SK-N-SH (cell line): ENCODE data around the gene TAB2. TPM values are rescaled to one million over a fixed set of nuclear protein-coding genes. Genes with fewer than 3 reads are reported as not detected.

ENCODE experiments used
- CTCF ChIA-PET: fragments of 300-600, 350-600 bp; formaldehyde crosslinking; extraction: SDS; loops from one replicate; lab custom pipeline; 2021; lab: Yijun Ruan, JAX
- POLR2A ChIA-PET: fragments of 350-600 bp; sonication (Branson Sonifier 250); formaldehyde crosslinking; extraction: SDS; loops from one replicate; lab custom pipeline; 2020; ENCODE audit warnings: antibody characterized with exemption, inconsistent platforms; lab: Yijun Ruan, JAX
- DNase-seq: peaks from one replicate; pipeline ENCODE4 v3.0.0; 2012
- H2AFZ ChIP-seq: fragments of 200-600 bp; sonication (generic); 2 replicates; pipeline ENCODE4 v1.8.1; 2016; ENCODE audit warnings: antibody characterized with exemption, mild to moderate bottlenecking, low read depth
- H3F3A ChIP-seq: fragments of 200-600 bp; sonication (generic); replicated peaks from 2 replicates; pipeline ENCODE3; 2016; ENCODE audit warnings: antibody characterized with exemption, mild to moderate bottlenecking; ENCODE audit not compliant: insufficient read depth
- H3K27ac ChIP-seq, 2 experiments: fragments of 200-500 bp in 1 of 2; fragments of 200-600 bp in 1 of 2; sonication (Bioruptor generic) in 1 of 2; sonication (generic), shearing (Covaris generic) in 1 of 2; 2 replicates each; pipeline versions ENCODE4 v1.5.1 to v1.6.1; 2014 to 2016; ENCODE audit warnings: low read depth in 2 of 2, inconsistent platforms in 1 of 2, low read length in 1 of 2, mild to moderate bottlenecking in 1 of 2, mixed read lengths in 1 of 2
- H3K27me3 ChIP-seq: fragments of 200-600 bp; sonication (generic), shearing (Covaris generic); 2 replicates; pipeline ENCODE4 v1.6.1; 2016; ENCODE audit warnings: mixed run types; ENCODE audit not compliant: insufficient read depth
- H3K36me3 ChIP-seq, 2 experiments: fragments of 200-500 bp in 1 of 2; fragments of 200-600 bp in 1 of 2; sonication (Bioruptor generic) in 1 of 2; sonication (generic) in 1 of 2; replicated peaks in 1 of 2; 2 replicates each; pipeline versions ENCODE3 to v1.5.1; 2014 to 2016; ENCODE audit warnings: low read length in 1 of 2, mild to moderate bottlenecking in 1 of 2; ENCODE audit not compliant: insufficient read depth in 2 of 2, control insufficient read depth in 1 of 2
- H3K4me1 ChIP-seq, 2 experiments: fragments of 200-500 bp in 1 of 2; fragments of 200-600 bp in 1 of 2; sonication (Bioruptor generic) in 1 of 2; sonication (generic), shearing (Covaris generic) in 1 of 2; 2 replicates each; pipeline versions ENCODE4 v1.5.1 to v1.6.1; 2014 to 2016; ENCODE audit warnings: low read depth in 1 of 2, low read length in 1 of 2, mixed run types in 1 of 2; ENCODE audit not compliant: insufficient read depth in 2 of 2, control insufficient read depth in 1 of 2
- H3K4me2 ChIP-seq: fragments of 200-600 bp; sonication (generic), shearing (Covaris generic); 2 replicates; pipeline ENCODE4 v1.6.1; 2017; ENCODE audit warnings: mixed run types
- H3K4me3 ChIP-seq, 2 experiments: fragments of 200-500 bp in 1 of 2; fragments of 200-600 bp in 1 of 2; sonication (Bioruptor generic) in 1 of 2; sonication (generic), shearing (Covaris generic) in 1 of 2; 2 replicates each; pipeline versions ENCODE4 v1.5.1 to v1.8.1; 2014 to 2016; ENCODE audit warnings: low read depth in 2 of 2, inconsistent platforms in 1 of 2, low read length in 1 of 2, mild to moderate bottlenecking in 1 of 2, mixed read lengths in 1 of 2, moderate library complexity in 1 of 2
- H3K79me2 ChIP-seq: fragments of 200-600 bp; sonication (generic); 2 replicates; pipeline ENCODE4 v1.8.1; 2017; ENCODE audit warnings: mild to moderate bottlenecking; ENCODE audit not compliant: insufficient read depth
- H3K9ac ChIP-seq: fragments of 200-600 bp; sonication (generic); 2 replicates; pipeline ENCODE4 v1.6.1; 2017; ENCODE audit warnings: mixed run types
- H3K9me2 ChIP-seq: fragments of 200-600 bp; sonication (generic); 2 replicates; pipeline ENCODE4 v1.6.1; 2017; ENCODE audit warnings: mixed run types
- H3K9me3 ChIP-seq: fragments of 200-600 bp; sonication (generic); 2 replicates; pipeline ENCODE4 v1.6.1; 2017; ENCODE audit warnings: mixed run types, mild to moderate bottlenecking, moderate library complexity
- H4K20me1 ChIP-seq: fragments of 200-600 bp; sonication (generic); 2 replicates; pipeline ENCODE4 v1.6.1; 2017; ENCODE audit warnings: mild to moderate bottlenecking, mixed run types; ENCODE audit not compliant: insufficient read depth
- FOXJ3 ChIP-seq: sonication (generic); formaldehyde crosslinking; IDR thresholded peaks from 2 replicates; pipeline ENCODE4 v1.5.1; 2020; ENCODE audit warnings: mild to moderate bottlenecking, missing genetic modification reagents
- GABPA ChIP-seq: IDR thresholded peaks from 2 replicates; pipeline ENCODE4 v1.4.0; 2012; ENCODE audit warnings: low read depth, mild to moderate bottlenecking
- MAX ChIP-seq: IDR thresholded peaks from 2 replicates; pipeline ENCODE4 v1.4.0; 2012; ENCODE audit warnings: low read depth
- MEF2A ChIP-seq: IDR thresholded peaks from 2 replicates; pipeline ENCODE4 v1.4.0; 2012; ENCODE audit warnings: low read depth, borderline replicate concordance
- MXI1 ChIP-seq: IDR thresholded peaks from 2 replicates; pipeline ENCODE4 v1.6.1; 2012; ENCODE audit warnings: mild to moderate bottlenecking, low read depth, low read length, improper control_type of control experiment
- NRF1 ChIP-seq: IDR thresholded peaks from 2 replicates; pipeline ENCODE4 v1.6.1; 2012; ENCODE audit warnings: low read depth, mild to moderate bottlenecking, low read length
- PBX3 ChIP-seq: IDR thresholded peaks from 2 replicates; pipeline ENCODE4; 2012
- RAD21 ChIP-seq: IDR thresholded peaks from 2 replicates; pipeline ENCODE4 v1.6.1; 2012; ENCODE audit warnings: mild to moderate bottlenecking, low read length
- RFX5 ChIP-seq: IDR thresholded peaks from 2 replicates; pipeline ENCODE4 v1.6.1; 2012; ENCODE audit warnings: mild to moderate bottlenecking, improper control_type of control experiment, low read length
- SIN3A ChIP-seq: IDR thresholded peaks from 2 replicates; pipeline ENCODE4 v1.6.1; 2012; ENCODE audit warnings: low read depth, mild to moderate bottlenecking, low read length, moderate library complexity, borderline replicate concordance
- SMC3 ChIP-seq: IDR thresholded peaks from 2 replicates; pipeline ENCODE4 v1.6.1; 2012; ENCODE audit warnings: low read depth, low read length, improper control_type of control experiment
- TCF12 ChIP-seq: IDR thresholded peaks from 2 replicates; pipeline ENCODE4 v1.4.0; 2012
- TEAD4 ChIP-seq: IDR thresholded peaks from 2 replicates; pipeline ENCODE4 v1.4.0; 2012; ENCODE audit warnings: mild to moderate bottlenecking, borderline replicate concordance; ENCODE audit not compliant: insufficient read depth
- USF2 ChIP-seq: fragments of 150-350 bp; IDR thresholded peaks from 2 replicates; pipeline ENCODE4 v1.6.1; 2017; ENCODE audit warnings: antibody characterized with exemption, low read length, low read depth, borderline replicate concordance
- WGBS: methylation state at CpG from one replicate; pipeline ENCODE4 v1.1.6; 2017; ENCODE audit warnings: low lambda C conversion rate; 5-methylcytosine and 5-hydroxymethylcytosine counted together
- polyA plus RNA-seq, 3 experiments: library from polyadenylated mRNA; depleted of rRNA; stranded (reverse); fragments of >200 nt; gene quantifications; 2 replicates each; pipeline ENCODE4 v1.2.3, GENCODE V29; 2012

TAB2 gene
- polyA plus RNA-seq, 1 of the 3 experiments (the other 2 are of a cell fraction): 24.4 TPM

GRCh38 chr6:149270616-149271015 is 46.9 kb upstream of the TAB2 start (continued):
- TF ChIP-seq PBX3 (no peak), SIN3A (no peak)

GRCh38 chr6:149271348-149272340 is 45.9 kb upstream of the TAB2 start:
- ChIA-PET POLR2A (no interaction called here), CTCF (no interaction called here)
- Histone ChIP-seq H3K27ac (no peak overlapping the region), H4K20me1 (no peaks in the 10 kb centered on the region), H3K27me3 (no peaks in the 10 kb centered on the region), H3K9ac (no peak overlapping the region), H3F3A (no peaks in the 10 kb centered on the region), H3K9me3 (no peaks in the 10 kb centered on the region), H2AFZ (no peak overlapping the region), H3K9me2 (no peaks in the 10 kb centered on the region), H3K36me3 (no peaks in the 10 kb centered on the region), H3K79me2 (no peaks in the 10 kb centered on the region), H3K4me1 (no peaks in the 10 kb centered on the region), H3K4me3 (no peak overlapping the region), H3K4me2 (no peak overlapping the region)
- DNase-seq: no peak
- WGBS: 71% methylated on average over 8 of the region's 8 CpGs
- TF ChIP-seq MXI1 (no peak), MEF2A (no peak), TCF12 (no peak), USF2 (no peak), MAX (no peak), RFX5 (no peak), RAD21 (no peak), NRF1 (no peak), FOXJ3 (CRISPR knock-in tag) (no peak), PBX3 (no peak), TEAD4 (no peak), SMC3 (no peak), GABPA (no peak)
